Fibroblast of lung (primary cell): ENCODE results near the gene FBN1. TPM values are rescaled to one million over a fixed set of nuclear protein-coding genes. Genes with fewer than 3 reads are reported as not detected.
A peak's percentile ranks its signal among the peaks of the same experiment; 100 is the strongest.

Experiments
- DNase-seq, 2 donors: peaks; one replicate each; pipeline versions ENCODE4 v3.0.0 to v3.0.0-alpha.2; 2010; ENCODE audit warnings: low read depth in 2 of 2
- H2AFZ ChIP-seq: 2 replicates; pipeline ENCODE4 v1.5.1; 2012; ENCODE audit warnings: low read length, control low read depth, inconsistent platforms
- H3K27ac ChIP-seq: 2 replicates; pipeline ENCODE4 v1.5.1; 2011; ENCODE audit warnings: low read length, control low read depth; ENCODE audit not compliant: insufficient read depth
- H3K27me3 ChIP-seq: 2 replicates; pipeline ENCODE4 v1.5.1; 2011; ENCODE audit warnings: mild to moderate bottlenecking, low read length; ENCODE audit not compliant: control insufficient read depth, insufficient read depth
- H3K36me3 ChIP-seq: 2 replicates; pipeline ENCODE4 v1.5.1; 2011; ENCODE audit warnings: low read length; ENCODE audit not compliant: control insufficient read depth, insufficient read depth
- H3K4me1 ChIP-seq: 2 replicates; pipeline ENCODE4 v1.5.1; 2011; ENCODE audit warnings: low read length; ENCODE audit not compliant: control insufficient read depth, insufficient read depth; ENCODE audit errors: extremely low read depth
- H3K4me2 ChIP-seq: 2 replicates; pipeline ENCODE4 v1.5.1; 2011; ENCODE audit warnings: low read length, control low read depth; ENCODE audit not compliant: insufficient read depth; ENCODE audit errors: extremely low read depth
- H3K4me3 ChIP-seq, 4 experiments: fragments of 200-600 bp in 1 of 4; sonication (generic) in 1 of 4; replicated peaks in 1 of 4; 2 replicates each; pipeline ENCODE4 v1.5.1; 2011 to 2016; ENCODE audit warnings: low read length in 4 of 4, low read depth in 3 of 4, mild to moderate bottlenecking in 3 of 4, control low read depth in 2 of 4, inconsistent platforms in 1 of 4, mixed read lengths in 1 of 4; ENCODE audit not compliant: insufficient read depth in 1 of 4; ENCODE audit errors: control extremely low read depth in 1 of 4
- H3K79me2 ChIP-seq: 2 replicates; pipeline ENCODE4 v1.5.1; 2012; ENCODE audit warnings: mild to moderate bottlenecking, low read length, inconsistent platforms; ENCODE audit not compliant: control insufficient read depth, insufficient read depth
- H3K9ac ChIP-seq: 2 replicates; pipeline ENCODE4 v1.5.1; 2011; ENCODE audit warnings: mild to moderate bottlenecking, low read length, control low read depth; ENCODE audit not compliant: insufficient read depth
- H3K9me3 ChIP-seq: 2 replicates; pipeline ENCODE4 v1.5.1; 2012; ENCODE audit warnings: low read depth, low read length; ENCODE audit not compliant: control insufficient read depth, insufficient read depth
- H4K20me1 ChIP-seq: 2 replicates; pipeline ENCODE4 v1.5.1; 2011; ENCODE audit warnings: low read length; ENCODE audit not compliant: control insufficient read depth, insufficient read depth; ENCODE audit errors: extremely low read depth
- CTCF ChIP-seq, 2 donors: IDR thresholded peaks in 1 of 2; conservative IDR thresholded peaks in 1 of 2; 1 replicate in 1 of 2; 2 replicates in 1 of 2; pipeline ENCODE4 v1.5.1; 2011 to 2012; ENCODE audit warnings: low read length in 2 of 2, control low read depth in 1 of 2, inconsistent platforms in 1 of 2, low read depth in 1 of 2, mild to moderate bottlenecking in 1 of 2
- EZH2 ChIP-seq: IDR thresholded peaks from 2 replicates; pipeline ENCODE4 v1.5.1; 2012; ENCODE audit warnings: low read length, control low read depth, mild to moderate bottlenecking; ENCODE audit errors: missing control alignments
- polyA plus RNA-seq, 2 donors: library from polyadenylated mRNA; depleted of rRNA in 1 of 2; stranded (reverse) in 1 of 2; unstranded in 1 of 2; fragments of >200 nt; gene quantifications; 2 replicates each; pipeline ENCODE4 v1.2.1, GENCODE V29; 2011 to 2012; ENCODE audit warnings: missing spikeins in 1 of 2
- total RNA-seq: library from RNA; depleted of rRNA; stranded (reverse); fragments of >200 nt; gene quantifications from 2 replicates; pipeline ENCODE4 v1.2.1, GENCODE V29; 2014

FBN1 gene
- total and polyA plus RNA-seq, 2 donors (not counting 1 experiment from before 2014, with no cell fraction given): 368 to 446 TPM

- DNase-seq: no peak
- Histone ChIP-seq H3K4me1 (peaks cover 2% of the 10 kb centered on the region), H3K27me3 (no peaks in the 10 kb centered on the region), H3K27ac (no peak overlapping the region), H3K9ac (no peak overlapping the region), H3K4me2 (no peak overlapping the region), H3K79me2 (no peaks in the 10 kb centered on the region), H3K9me3 (no peaks in the 10 kb centered on the region), H3K4me3 (no peak overlapping the region), H2AFZ (no peak overlapping the region), H3K36me3 (peaks cover 10% of the 10 kb centered on the region), H4K20me1 (no peaks in the 10 kb centered on the region)
- TF ChIP-seq EZH2 (no peak), CTCF (conservative IDR thresholded peaks at IDR 0.05 in 1 of 2, IDR thresholded peaks at IDR 0.05 in 1 of 2; ENCODE audit: low read depth in 1 of 2, low read length in 2 of 2) (no peak)
Observed at GRCh38 chr15:48498828-48499227, 146.7 kb downstream of the FBN1 start.

GRCh38 chr15:48494631-48495030, 150.9 kb downstream of the FBN1 start:
- H3K4me1 ChIP-seq: peaks cover 6% of the 10 kb centered on the region
- H3K79me2 ChIP-seq: no peaks in the 10 kb centered on the region
- DNase-seq: peak in 1 of 2 donors; percentile 71
- no peaks in the 10 kb centered on the region for H3K27me3 ChIP-seq
- H3K4me3 ChIP-seq: no peak overlapping the region
- H3K4me2 ChIP-seq: no peak overlapping the region
- H3K27ac ChIP-seq: no peak overlapping the region
- H2AFZ ChIP-seq: no peak overlapping the region
- H4K20me1 ChIP-seq: no peaks in the 10 kb centered on the region
- H3K9ac ChIP-seq: no peak overlapping the region
- TF ChIP-seq CTCF (conservative IDR thresholded peaks at IDR 0.05 in 1 of 2, IDR thresholded peaks at IDR 0.05 in 1 of 2; ENCODE audit: low read depth in 1 of 2, low read length in 2 of 2) (no peak), EZH2 (no peak)
- H3K9me3 ChIP-seq: no peaks in the 10 kb centered on the region
- H3K36me3 ChIP-seq: peaks cover 8% of the 10 kb centered on the region

DNA sequence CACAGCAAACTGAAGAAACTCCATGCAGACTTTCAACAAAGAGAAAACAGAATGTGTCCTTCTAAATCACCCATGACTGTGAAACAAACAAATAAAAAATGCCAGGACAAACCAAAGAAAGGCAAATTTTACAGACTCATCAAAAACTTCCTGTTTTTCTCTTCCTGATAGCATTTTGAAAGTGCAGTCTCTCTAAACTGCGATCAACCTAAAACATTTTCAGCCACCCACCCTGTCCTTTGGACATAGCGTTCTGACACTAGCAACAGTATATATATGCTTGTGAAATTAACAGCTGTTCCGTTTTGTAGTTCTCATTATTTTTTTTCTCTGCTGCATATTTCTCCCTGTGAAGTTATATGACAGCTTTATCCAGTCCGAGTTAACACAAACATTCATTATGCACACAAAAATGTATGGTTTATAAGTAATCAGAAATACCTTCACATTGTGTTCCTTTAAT, 151.7 kb downstream of the FBN1 start:
- no peaks in the 10 kb centered on the region for H3K79me2 ChIP-seq
- peaks cover 8% of the 10 kb centered on the region for H3K36me3 ChIP-seq
- H3K27ac ChIP-seq: peak overlapping the region; percentile 64
- no peaks in the 10 kb centered on the region for H3K27me3 ChIP-seq
- H4K20me1 ChIP-seq: no peaks in the 10 kb centered on the region
- no peaks in the 10 kb centered on the region for H3K9me3 ChIP-seq
- H3K4me3 ChIP-seq: peak overlapping the region in 2 of 4 experiments; percentile 18 to 23
- peak overlapping the region; percentile 13 for H3K4me2 ChIP-seq
- DNase-seq: no peak
- TF ChIP-seq EZH2 (no peak), CTCF (conservative IDR thresholded peaks at IDR 0.05 in 1 of 2, IDR thresholded peaks at IDR 0.05 in 1 of 2; ENCODE audit: low read depth in 1 of 2, low read length in 2 of 2) (no peak)
- no peak overlapping the region for H3K9ac ChIP-seq
- H2AFZ ChIP-seq: no peak overlapping the region
- H3K4me1 ChIP-seq: peaks cover 6% of the 10 kb centered on the region
